NT2/D1 (cell line): Measurements from ENCODE around the gene ATP1B1.

Experiments used
- YY1 ChIP-seq: IDR thresholded peaks from 2 replicates; pipeline ENCODE4 v1.6.1; 2011; ENCODE audit not compliant: insufficient read length, insufficient read depth
- ZNF274 ChIP-seq: IDR thresholded peaks from 2 replicates; pipeline ENCODE4 v1.6.1; 2011; ENCODE audit warnings: mild to moderate bottlenecking, low read depth, low read length

DNA sequence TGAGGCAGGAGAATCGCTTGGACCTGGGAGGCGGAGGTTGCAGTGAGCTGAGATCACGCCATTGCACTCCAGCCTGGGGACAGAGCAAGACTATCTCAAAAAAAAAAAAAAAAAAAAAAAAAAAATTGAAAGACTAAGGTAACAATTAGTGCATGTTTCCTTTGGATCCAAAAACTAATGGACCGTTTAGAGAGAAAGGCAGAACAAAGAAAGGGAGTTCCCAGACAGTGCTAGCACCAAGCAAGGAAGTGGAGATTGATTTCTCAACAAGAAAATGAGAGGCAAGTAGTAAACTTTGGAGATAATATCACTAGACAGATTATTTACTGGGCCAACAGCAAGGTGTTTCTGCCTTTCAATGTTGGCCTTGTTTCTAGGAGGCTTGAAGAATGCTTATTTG is 24.2 kb downstream of the ATP1B1 start:
- TF ChIP-seq YY1 (no peak), ZNF274 (no peak)
